Esophagus muscularis mucosa (tissue), 4 donors: ENCODE measurements around the gene SELENOF. TPM values are rescaled to one million over a fixed set of nuclear protein-coding genes. Genes with fewer than 3 reads are reported as not detected.

ENCODE experiments used
- DNase-seq: peaks from one replicate; pipeline ENCODE4 v3.0.0-alpha.2; 2017; ENCODE audit errors: extremely low spot score
- H3K27ac ChIP-seq, 4 donors: fragments of 200-600 bp; sonication (generic); replicated peaks in 1 of 4; 1 replicate in 3 of 4; 2 replicates in 1 of 4; pipeline ENCODE4 v1.5.1; 2016 to 2019; ENCODE audit warnings: mild to moderate bottlenecking in 1 of 4
- H3K27me3 ChIP-seq, 4 donors: fragments of 200-600 bp; sonication (generic); one replicate each; pipeline versions ENCODE4 v1.5.1 to v1.6.0; 2016 to 2019
- H3K36me3 ChIP-seq, 4 donors: fragments of 200-600 bp; sonication (generic); one replicate each; pipeline ENCODE4 v1.5.1; 2016 to 2019
- H3K4me1 ChIP-seq, 4 donors: fragments of 200-600 bp; sonication (generic); one replicate each; pipeline ENCODE4 v1.5.1; 2016 to 2019
- H3K4me3 ChIP-seq, 4 donors: fragments of 200-600 bp; sonication (generic); 1 replicate in 2 of 4; 2 replicates in 2 of 4; pipeline ENCODE4 v1.5.1; 2016 to 2019; ENCODE audit warnings: mild to moderate bottlenecking in 4 of 4, moderate library complexity in 1 of 4
- H3K9me3 ChIP-seq, 4 donors: fragments of 200-600 bp; sonication (generic); 1 replicate in 3 of 4; 2 replicates in 1 of 4; pipeline ENCODE4 v1.5.1; 2016 to 2019
- EP300 ChIP-seq: sonication (generic); formaldehyde crosslinking; IDR thresholded peaks from one replicate; pipeline ENCODE4 v1.6.1; 2017; ENCODE audit warnings: antibody characterized with exemption
- POLR2A ChIP-seq: fragments of 450-650 bp; IDR thresholded peaks from one replicate; pipeline ENCODE4 v1.6.1; 2017; ENCODE audit warnings: antibody characterized with exemption, moderate library complexity, mild to moderate bottlenecking, low read depth
- POLR2AphosphoS5 ChIP-seq, 2 donors: sonication (generic); formaldehyde crosslinking; IDR thresholded peaks; one replicate each; pipeline ENCODE4 v1.6.1; 2017; ENCODE audit warnings: antibody characterized with exemption in 2 of 2
- WGBS: methylation state at CpG from one replicate; pipeline ENCODE4 v1.1.5; 2018; 5-methylcytosine and 5-hydroxymethylcytosine counted together
- intact Hi-C: fragments of 100-400 bp; cut with DNase I; formaldehyde crosslinking; loops from one replicate; pipeline ENCODE4 v1.15.1; 2023
- total RNA-seq, 4 donors: library from RNA; depleted of rRNA; stranded (reverse); fragments of >200 nt; gene quantifications; one replicate each; pipeline versions ENCODE4 v1.1.0 to v1.2.1, GENCODE V29; 2016
- TF ChIP-seq, protein P1 (sequence below), 3 experiments: fragments of 200-600 bp in 2 of 3; fragments of 450-650 bp in 1 of 3; sonication (generic) in 2 of 3; IDR thresholded peaks; one replicate each; pipeline ENCODE4 v1.5.1; 2017 to 2019; ENCODE audit warnings: antibody characterized with exemption in 3 of 3, mild to moderate bottlenecking in 2 of 3, moderate library complexity in 1 of 3

Gene SELENOF
- total RNA-seq, 4 donors from 2014 or later, result 76.8 to 103 (median 89.4) TPM

DNA sequence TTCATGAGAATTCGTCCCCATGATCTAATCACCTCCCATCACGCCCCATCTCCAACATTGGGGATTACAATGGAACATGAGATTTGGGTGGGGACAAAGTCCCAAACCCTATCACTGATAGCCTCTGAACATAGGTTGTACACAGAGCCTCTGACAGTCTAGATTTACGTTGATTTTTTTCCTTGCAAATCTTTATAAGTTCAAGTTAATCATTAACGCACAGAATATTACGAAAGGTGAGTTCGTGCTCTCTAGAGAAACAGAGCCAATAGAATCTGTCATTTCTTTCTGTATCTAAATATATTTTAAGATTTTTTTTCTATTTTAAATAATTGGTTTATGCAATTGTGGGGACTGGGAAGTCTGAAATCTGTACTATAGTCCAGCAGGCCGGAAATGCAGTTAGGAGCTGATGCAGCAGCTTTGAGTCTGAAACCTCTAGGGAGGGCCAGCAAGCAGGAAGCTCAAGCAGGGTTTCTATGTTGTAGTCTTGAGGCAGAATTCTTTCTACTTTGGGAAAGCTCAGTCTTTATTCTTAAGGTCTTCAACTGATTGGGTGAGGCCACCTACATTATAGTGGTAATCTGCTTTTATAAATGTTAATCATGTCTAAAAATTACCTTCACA, 61.0 kb downstream of the SELENOF start:
- no peaks in the 10 kb centered on the region for H3K9me3 ChIP-seq
- no peak for DNase-seq
- no peaks in the 10 kb centered on the region for H3K27me3 ChIP-seq
- H3K27ac ChIP-seq, result no peak overlapping the region
- intact Hi-C loops, result no loop called here
- no peak for TF ChIP-seq POLR2A
- no peak for TF ChIP-seq POLR2AphosphoS5 (IDR thresholded peaks at IDR 0.05)
- TF ChIP-seq, protein P1, sequence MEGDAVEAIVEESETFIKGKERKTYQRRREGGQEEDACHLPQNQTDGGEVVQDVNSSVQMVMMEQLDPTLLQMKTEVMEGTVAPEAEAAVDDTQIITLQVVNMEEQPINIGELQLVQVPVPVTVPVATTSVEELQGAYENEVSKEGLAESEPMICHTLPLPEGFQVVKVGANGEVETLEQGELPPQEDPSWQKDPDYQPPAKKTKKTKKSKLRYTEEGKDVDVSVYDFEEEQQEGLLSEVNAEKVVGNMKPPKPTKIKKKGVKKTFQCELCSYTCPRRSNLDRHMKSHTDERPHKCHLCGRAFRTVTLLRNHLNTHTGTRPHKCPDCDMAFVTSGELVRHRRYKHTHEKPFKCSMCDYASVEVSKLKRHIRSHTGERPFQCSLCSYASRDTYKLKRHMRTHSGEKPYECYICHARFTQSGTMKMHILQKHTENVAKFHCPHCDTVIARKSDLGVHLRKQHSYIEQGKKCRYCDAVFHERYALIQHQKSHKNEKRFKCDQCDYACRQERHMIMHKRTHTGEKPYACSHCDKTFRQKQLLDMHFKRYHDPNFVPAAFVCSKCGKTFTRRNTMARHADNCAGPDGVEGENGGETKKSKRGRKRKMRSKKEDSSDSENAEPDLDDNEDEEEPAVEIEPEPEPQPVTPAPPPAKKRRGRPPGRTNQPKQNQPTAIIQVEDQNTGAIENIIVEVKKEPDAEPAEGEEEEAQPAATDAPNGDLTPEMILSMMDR (IDR thresholded peaks at IDR 0.05), result no peak
- no peak for TF ChIP-seq EP300
- no peaks in the 10 kb centered on the region for H3K36me3 ChIP-seq
- 92% methylated on average over 7 of the region's 7 CpGs for WGBS
- H3K4me1 ChIP-seq, result no peaks in the 10 kb centered on the region
- no peak overlapping the region for H3K4me3 ChIP-seq

DNA sequence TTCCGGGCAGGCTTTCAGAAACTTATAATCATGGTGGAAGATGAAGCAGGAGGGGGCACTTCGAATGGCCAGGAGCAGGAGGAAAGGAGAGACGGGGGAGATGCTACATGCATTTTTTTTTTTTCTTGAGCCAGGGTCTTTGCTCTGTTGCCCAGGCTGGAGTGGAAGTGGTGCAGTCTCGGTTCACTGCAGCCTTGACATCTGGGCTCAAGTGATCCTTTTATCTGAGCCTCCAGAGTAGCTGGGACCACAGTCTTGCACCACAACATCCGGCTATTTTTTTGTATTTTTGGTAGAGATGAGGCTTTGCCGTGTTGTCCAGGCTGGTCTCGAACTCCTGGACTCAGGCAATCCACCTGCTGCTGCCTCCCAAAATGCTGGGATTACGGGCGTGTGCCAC, 61.6 kb downstream of the SELENOF start:
- H3K36me3 ChIP-seq, result no peaks in the 10 kb centered on the region
- intact Hi-C loops, result no loop called here
- WGBS, result 93% methylated on average over 7 of the region's 9 CpGs
- H3K9me3 ChIP-seq, result no peaks in the 10 kb centered on the region
- no peaks in the 10 kb centered on the region for H3K27me3 ChIP-seq
- TF ChIP-seq POLR2AphosphoS5 (IDR thresholded peaks at IDR 0.05) (no peak), POLR2A (no peak), EP300 (no peak)
- TF ChIP-seq, protein P1 (IDR thresholded peaks at IDR 0.05), result no peak
- H3K4me3 ChIP-seq, result no peak overlapping the region
- H3K27ac ChIP-seq, result no peak overlapping the region
- no peaks in the 10 kb centered on the region for H3K4me1 ChIP-seq
- DNase-seq, result no peak

DNA sequence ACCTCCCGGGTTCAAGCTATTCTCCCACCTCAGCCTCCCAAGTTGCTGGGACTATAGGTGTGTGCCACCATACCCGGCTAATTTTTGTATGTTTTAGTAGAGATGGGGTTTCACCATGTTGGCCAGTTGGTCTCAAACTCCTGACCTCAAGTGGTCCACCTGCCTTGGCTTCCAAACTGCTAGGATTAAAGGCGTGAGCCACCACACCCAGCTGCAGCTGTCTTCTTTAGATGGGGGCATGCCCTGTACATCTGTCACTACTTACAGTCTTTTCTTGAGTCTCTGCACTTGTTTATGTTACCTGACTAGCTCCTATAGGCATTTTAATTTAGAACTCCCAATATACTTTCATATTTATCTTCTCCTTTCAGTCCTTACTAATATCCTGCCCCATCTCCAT, 64.2 kb downstream of the SELENOF start:
- no peaks in the 10 kb centered on the region for H3K4me1 ChIP-seq
- H3K9me3 ChIP-seq, result no peaks in the 10 kb centered on the region
- no peak overlapping the region for H3K4me3 ChIP-seq
- H3K27me3 ChIP-seq, result no peaks in the 10 kb centered on the region
- no peaks in the 10 kb centered on the region for H3K36me3 ChIP-seq
- no peak overlapping the region for H3K27ac ChIP-seq
- TF ChIP-seq POLR2AphosphoS5 (IDR thresholded peaks at IDR 0.05), result no peak
- intact Hi-C loops, result no loop called here
- WGBS, result 88% methylated on average over 3 of the region's 3 CpGs
- DNase-seq, result no peak

DNA sequence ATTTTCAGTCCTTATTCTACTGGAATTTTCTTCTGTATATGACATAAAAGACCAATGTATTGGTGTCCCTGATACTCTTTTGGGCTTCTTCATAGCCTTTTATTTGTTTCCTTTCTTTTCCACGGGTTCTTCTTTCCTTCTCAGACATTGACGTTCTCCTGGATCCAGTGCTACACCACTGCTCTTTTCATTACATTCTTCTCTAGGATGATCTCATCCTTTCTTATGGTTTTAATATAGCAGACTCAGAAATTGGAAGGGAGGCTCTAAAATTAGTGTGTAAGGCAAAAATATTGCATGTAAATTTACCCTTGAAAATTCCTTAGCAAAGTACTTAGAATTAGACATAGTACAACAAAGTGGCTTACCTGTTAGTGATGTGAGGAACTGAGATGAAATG, 65.3 kb downstream of the SELENOF start:
- no peaks in the 10 kb centered on the region for H3K27me3 ChIP-seq
- DNase-seq, result no peak
- TF ChIP-seq, protein P1 (IDR thresholded peaks at IDR 0.05), result no peak
- TF ChIP-seq EP300 (no peak), POLR2A (no peak), POLR2AphosphoS5 (IDR thresholded peaks at IDR 0.05) (no peak)
- H3K4me3 ChIP-seq, result no peak overlapping the region
- no peaks in the 10 kb centered on the region for H3K9me3 ChIP-seq
- no peak overlapping the region for H3K27ac ChIP-seq
- no peaks in the 10 kb centered on the region for H3K36me3 ChIP-seq
- intact Hi-C loops, result no loop called here
- 71% methylated on average over 2 of the region's 2 CpGs for WGBS
- H3K4me1 ChIP-seq, result no peaks in the 10 kb centered on the region

DNA sequence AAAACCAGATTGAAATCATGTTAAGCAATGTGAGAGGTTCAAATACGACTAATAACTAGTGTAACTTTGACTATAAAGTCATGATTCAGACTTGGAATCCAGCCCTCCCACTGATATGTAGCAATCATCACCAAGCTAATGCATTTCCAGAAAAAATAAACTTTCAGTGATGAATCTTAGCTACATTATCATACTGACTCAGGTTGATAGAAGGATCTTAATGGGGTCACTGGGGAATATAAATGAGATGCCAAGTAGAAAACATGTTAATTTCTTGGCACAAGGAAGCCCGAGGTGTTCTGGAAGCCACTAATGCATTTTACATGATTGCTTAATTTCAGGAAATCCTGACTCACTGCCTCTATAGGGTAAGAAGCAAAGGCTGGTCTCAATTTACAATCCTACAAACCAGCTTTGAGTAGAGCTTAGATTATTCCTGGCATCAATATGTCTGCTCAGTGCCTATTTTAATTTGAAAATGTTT, 67.7 kb downstream of the SELENOF start:
- Histone ChIP-seq H3K27me3 (no peaks in the 10 kb centered on the region), H3K36me3 (no peaks in the 10 kb centered on the region), H3K27ac (no peak overlapping the region), H3K9me3 (no peaks in the 10 kb centered on the region), H3K4me1 (no peaks in the 10 kb centered on the region), H3K4me3 (no peak overlapping the region)
- DNase-seq, result no peak
- WGBS, result 17% methylated on average over 2 of the region's 2 CpGs
- intact Hi-C loops, result no loop called here
- no peak for TF ChIP-seq POLR2A
- no peak for TF ChIP-seq POLR2AphosphoS5 (IDR thresholded peaks at IDR 0.05)
- TF ChIP-seq, protein P1 (IDR thresholded peaks at IDR 0.05), result no peak
- no peak for TF ChIP-seq EP300
